ENCODE measurements around the gene FYN.

- TF ChIP-seq, protein P1, sequence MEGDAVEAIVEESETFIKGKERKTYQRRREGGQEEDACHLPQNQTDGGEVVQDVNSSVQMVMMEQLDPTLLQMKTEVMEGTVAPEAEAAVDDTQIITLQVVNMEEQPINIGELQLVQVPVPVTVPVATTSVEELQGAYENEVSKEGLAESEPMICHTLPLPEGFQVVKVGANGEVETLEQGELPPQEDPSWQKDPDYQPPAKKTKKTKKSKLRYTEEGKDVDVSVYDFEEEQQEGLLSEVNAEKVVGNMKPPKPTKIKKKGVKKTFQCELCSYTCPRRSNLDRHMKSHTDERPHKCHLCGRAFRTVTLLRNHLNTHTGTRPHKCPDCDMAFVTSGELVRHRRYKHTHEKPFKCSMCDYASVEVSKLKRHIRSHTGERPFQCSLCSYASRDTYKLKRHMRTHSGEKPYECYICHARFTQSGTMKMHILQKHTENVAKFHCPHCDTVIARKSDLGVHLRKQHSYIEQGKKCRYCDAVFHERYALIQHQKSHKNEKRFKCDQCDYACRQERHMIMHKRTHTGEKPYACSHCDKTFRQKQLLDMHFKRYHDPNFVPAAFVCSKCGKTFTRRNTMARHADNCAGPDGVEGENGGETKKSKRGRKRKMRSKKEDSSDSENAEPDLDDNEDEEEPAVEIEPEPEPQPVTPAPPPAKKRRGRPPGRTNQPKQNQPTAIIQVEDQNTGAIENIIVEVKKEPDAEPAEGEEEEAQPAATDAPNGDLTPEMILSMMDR (IDR thresholded peaks at IDR 0.05) = no peak
- TF ChIP-seq POLR2A (IDR thresholded peaks at IDR 0.05) = no peak
These were observed 35.4 kb downstream of the FYN start for GRCh38 chr6:111837641-111838500.
